ENCODE results near the gene NRF1. TPM values are rescaled to one million over a fixed set of nuclear protein-coding genes. Genes with fewer than 3 reads are reported as not detected.

Gene NRF1
- total RNA-seq, 1 experiment from 2014 or later: 23.2 TPM

DNA sequence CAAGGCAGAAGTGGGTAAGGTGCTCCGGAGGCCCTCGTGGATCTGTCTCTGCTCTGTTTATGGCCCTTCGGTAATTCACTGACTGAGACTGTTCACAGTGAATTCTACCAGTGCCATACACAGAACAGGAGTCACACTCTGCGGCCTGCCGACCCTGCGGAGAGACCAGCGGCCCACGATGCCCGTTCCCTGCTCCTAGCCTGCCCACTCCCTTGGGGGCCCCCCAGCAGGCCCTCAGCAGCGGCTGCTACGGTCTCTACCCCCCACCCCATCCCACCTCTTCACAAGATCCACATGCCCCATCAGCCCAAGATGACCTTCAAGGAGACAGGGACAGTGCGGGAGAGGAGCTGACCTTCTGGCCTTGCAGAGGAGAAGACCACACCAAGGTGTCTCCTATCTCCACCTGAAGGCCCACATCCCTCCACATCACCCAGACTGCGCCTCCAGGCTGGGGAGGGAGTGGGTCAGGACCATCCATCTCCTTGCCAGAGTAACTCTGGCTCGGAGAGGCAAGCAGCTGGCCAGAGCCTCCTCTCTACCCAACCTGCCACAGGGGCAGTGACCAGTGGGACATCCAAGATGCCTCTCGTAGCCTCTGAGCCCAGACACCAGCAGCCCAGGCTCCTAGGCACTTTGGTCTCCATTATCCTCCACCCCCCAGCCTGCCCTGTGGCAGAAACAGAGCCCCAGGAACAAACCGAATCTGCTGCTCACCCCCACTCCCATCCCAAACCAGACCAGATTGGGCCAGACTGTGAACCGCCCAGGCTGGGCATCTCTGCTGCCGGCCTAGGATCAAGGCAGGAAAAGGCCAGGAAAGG is 163.6 kb downstream of the NRF1 start:
- Histone ChIP-seq H3K9me3 (ENCODE audit: insufficient read depth, low read depth) (no peaks in the 10 kb centered on the region), H3K4me1 (replicated peaks; ENCODE audit: insufficient read depth) (peaks cover 17% of the 10 kb centered on the region), H3K9me2 (ENCODE audit: insufficient read depth) (no peaks in the 10 kb centered on the region), H2AFZ (no peak overlapping the region), H3K36me3 (ENCODE audit: low read depth) (no peaks in the 10 kb centered on the region), H4K20me1 (ENCODE audit: insufficient read depth) (peaks cover 15% of the 10 kb centered on the region), H3K4me3 (no peak overlapping the region), H3K27ac (no peak overlapping the region), H3K4me2 (no peak overlapping the region), H3F3A (ENCODE audit: insufficient read depth, low read depth) (peaks cover 4% of the 10 kb centered on the region; the same call in 1 of the 2 replicates), H3K79me2 (ENCODE audit: low read depth) (peaks cover 20% of the 10 kb centered on the region), H3K27me3 (ENCODE audit: insufficient read depth, low read depth) (no peaks in the 10 kb centered on the region)
- ChIA-PET CTCF (no interaction called here), POLR2A (ENCODE audit: unreplicated experiment) (no interaction called here)
- TF ChIP-seq EZH2 (IDR thresholded peaks at IDR 0.05; ENCODE audit: low read depth): no peak
- TF ChIP-seq, protein P1, sequence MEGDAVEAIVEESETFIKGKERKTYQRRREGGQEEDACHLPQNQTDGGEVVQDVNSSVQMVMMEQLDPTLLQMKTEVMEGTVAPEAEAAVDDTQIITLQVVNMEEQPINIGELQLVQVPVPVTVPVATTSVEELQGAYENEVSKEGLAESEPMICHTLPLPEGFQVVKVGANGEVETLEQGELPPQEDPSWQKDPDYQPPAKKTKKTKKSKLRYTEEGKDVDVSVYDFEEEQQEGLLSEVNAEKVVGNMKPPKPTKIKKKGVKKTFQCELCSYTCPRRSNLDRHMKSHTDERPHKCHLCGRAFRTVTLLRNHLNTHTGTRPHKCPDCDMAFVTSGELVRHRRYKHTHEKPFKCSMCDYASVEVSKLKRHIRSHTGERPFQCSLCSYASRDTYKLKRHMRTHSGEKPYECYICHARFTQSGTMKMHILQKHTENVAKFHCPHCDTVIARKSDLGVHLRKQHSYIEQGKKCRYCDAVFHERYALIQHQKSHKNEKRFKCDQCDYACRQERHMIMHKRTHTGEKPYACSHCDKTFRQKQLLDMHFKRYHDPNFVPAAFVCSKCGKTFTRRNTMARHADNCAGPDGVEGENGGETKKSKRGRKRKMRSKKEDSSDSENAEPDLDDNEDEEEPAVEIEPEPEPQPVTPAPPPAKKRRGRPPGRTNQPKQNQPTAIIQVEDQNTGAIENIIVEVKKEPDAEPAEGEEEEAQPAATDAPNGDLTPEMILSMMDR (conservative IDR thresholded peaks at IDR 0.05): no peak
- intact Hi-C loops (cut with micrococcal nuclease; ENCODE audit: unreplicated experiment): no loop called here
- DNase-seq: peak in 1 of 2 experiments; percentile 20
- BruUV-seq (replicated peaks): no TSS peak

DNA sequence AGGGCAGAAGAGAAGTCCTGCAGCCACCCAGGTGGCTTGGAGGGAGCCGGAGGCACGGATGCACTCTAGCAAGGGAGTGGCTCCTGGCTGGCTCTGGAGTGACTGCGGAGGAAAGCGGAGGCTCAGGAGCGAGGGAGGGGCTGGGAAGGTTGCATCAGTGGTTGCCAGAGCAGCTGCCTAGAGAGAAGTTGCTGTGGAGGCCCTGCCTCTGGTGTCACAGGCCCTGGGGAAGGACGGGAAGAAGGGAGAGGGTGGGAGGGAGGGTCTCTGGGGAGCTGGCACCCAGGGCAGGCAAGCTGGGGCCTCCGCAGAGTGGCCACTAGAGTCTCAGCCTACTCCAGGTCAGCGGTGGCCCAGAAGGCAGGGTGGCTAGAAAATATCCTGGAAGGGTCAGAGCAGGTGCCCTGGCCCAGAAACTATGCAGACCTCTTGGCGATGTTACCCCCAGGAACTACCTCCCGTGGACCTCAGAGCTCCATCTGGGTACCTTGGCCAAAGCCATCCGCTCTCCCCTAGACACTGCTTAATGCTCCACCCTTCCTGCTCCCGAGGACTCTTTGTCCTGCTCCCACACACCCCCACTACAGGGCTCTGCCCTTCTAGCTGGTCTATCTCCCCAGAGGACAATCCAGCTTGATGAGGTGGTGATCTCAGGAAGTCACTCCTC is 164.3 kb downstream of the NRF1 start:
- Histone ChIP-seq H3K36me3 (ENCODE audit: low read depth) (no peaks in the 10 kb centered on the region), H3K4me2 (no peak overlapping the region), H3K27me3 (ENCODE audit: insufficient read depth, low read depth) (no peaks in the 10 kb centered on the region), H3K27ac (no peak overlapping the region), H3F3A (ENCODE audit: insufficient read depth, low read depth) (peaks cover 4% of the 10 kb centered on the region; the same call in 1 of the 2 replicates), H2AFZ (no peak overlapping the region), H4K20me1 (ENCODE audit: insufficient read depth) (peaks cover 15% of the 10 kb centered on the region), H3K79me2 (ENCODE audit: low read depth) (peaks cover 20% of the 10 kb centered on the region), H3K9me2 (ENCODE audit: insufficient read depth) (no peaks in the 10 kb centered on the region), H3K4me1 (replicated peaks; ENCODE audit: insufficient read depth) (peaks cover 17% of the 10 kb centered on the region), H3K4me3 (no peak overlapping the region), H3K9me3 (ENCODE audit: insufficient read depth, low read depth) (no peaks in the 10 kb centered on the region)
- CTCF ChIA-PET: interaction anchor here (0.8 kb wide), 1 partner anchor 55 kb away, joined by 3 read pairs; no protein-coding TSS in a partner anchor
- no TSS peak for BruUV-seq (replicated peaks)
- intact Hi-C loops (cut with micrococcal nuclease; ENCODE audit: unreplicated experiment): no loop called here
- TF ChIP-seq EZH2 (IDR thresholded peaks at IDR 0.05; ENCODE audit: low read depth): no peak
- TF ChIP-seq, protein P1 (conservative IDR thresholded peaks at IDR 0.05): no peak
- POLR2A ChIA-PET (ENCODE audit: unreplicated experiment): no interaction called here
- peak in 1 of 2 experiments; percentile 18 for DNase-seq

DNA sequence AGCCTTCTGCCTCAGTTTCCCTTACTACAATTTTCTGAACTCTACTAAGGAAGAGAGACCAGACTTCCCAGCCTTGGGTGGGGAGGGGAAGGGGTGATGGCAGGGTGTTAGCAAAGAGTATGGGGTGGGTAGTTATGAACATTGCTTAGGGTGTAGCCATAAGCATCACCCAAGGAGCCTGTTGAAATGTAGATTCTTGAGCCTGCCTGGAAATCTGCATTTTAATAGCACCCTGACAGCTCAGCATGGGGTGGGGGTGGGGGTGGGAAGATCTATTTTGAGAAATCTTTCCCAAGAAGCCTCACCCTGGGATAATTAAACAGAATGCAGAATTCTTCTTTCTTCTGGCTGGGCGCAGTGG is 164.8 kb downstream of the NRF1 start:
- no TSS peak for BruUV-seq (replicated peaks)
- Histone ChIP-seq H3K79me2 (ENCODE audit: low read depth) (peaks cover 20% of the 10 kb centered on the region), H3F3A (ENCODE audit: insufficient read depth, low read depth) (peaks cover 4% of the 10 kb centered on the region; the same call in 1 of the 2 replicates), H3K9me3 (ENCODE audit: insufficient read depth, low read depth) (no peaks in the 10 kb centered on the region), H3K27me3 (ENCODE audit: insufficient read depth, low read depth) (no peaks in the 10 kb centered on the region), H3K27ac (no peak overlapping the region), H4K20me1 (ENCODE audit: insufficient read depth) (peaks cover 15% of the 10 kb centered on the region), H3K36me3 (ENCODE audit: low read depth) (no peaks in the 10 kb centered on the region), H3K4me1 (replicated peaks; ENCODE audit: insufficient read depth) (peaks cover 21% of the 10 kb centered on the region), H3K4me3 (no peak overlapping the region), H3K9me2 (ENCODE audit: insufficient read depth) (no peaks in the 10 kb centered on the region), H3K4me2 (no peak overlapping the region), H2AFZ (no peak overlapping the region)
- POLR2A ChIA-PET (ENCODE audit: unreplicated experiment): no interaction called here
- CTCF ChIA-PET: interaction anchor here (0.8 kb wide), 1 partner anchor 56 kb away, joined by 3 read pairs; no protein-coding TSS in a partner anchor
- no peak for DNase-seq
- intact Hi-C loops (cut with micrococcal nuclease; ENCODE audit: unreplicated experiment): no loop called here
- TF ChIP-seq, protein P1 (conservative IDR thresholded peaks at IDR 0.05): no peak
- no peak for TF ChIP-seq EZH2 (IDR thresholded peaks at IDR 0.05; ENCODE audit: low read depth)

Data from PC-9 (cell line).